HL-60 (cell line): ENCODE measurements around the gene HSPA14.

Experiments
- DNase-seq, 2 experiments: peaks; one replicate each; pipeline ENCODE4 v3.0.0-alpha.2; 2010 to 2020; ENCODE audit warnings: low read depth in 1 of 2, low spot score in 1 of 2
- H3K27ac ChIP-seq: fragments of 250-450 bp; sonication (Bioruptor Pico); replicated peaks from 2 replicates; pipeline ENCODE4 v1.5.1; 2020; ENCODE audit warnings: mild to moderate bottlenecking, moderate library complexity
- H3K27me3 ChIP-seq: fragments of 250-450 bp; sonication (Bioruptor Pico); 2 replicates; pipeline ENCODE4 v1.5.1; 2021; ENCODE audit warnings: mild to moderate bottlenecking, moderate library complexity; ENCODE audit not compliant: insufficient read depth, poor library complexity, severe bottlenecking
- H3K4me3 ChIP-seq: replicated peaks from 2 replicates; pipeline ENCODE4 v1.5.1; 2011; ENCODE audit warnings: mild to moderate bottlenecking, control low read depth, low read length; ENCODE audit not compliant: insufficient read depth
- CTCF ChIP-seq: IDR thresholded peaks from one replicate; pipeline ENCODE4 v1.5.1; 2011; ENCODE audit warnings: low read length, control low read depth, inconsistent platforms; ENCODE audit not compliant: insufficient read depth
- GABPA ChIP-seq: IDR thresholded peaks from 2 replicates; pipeline ENCODE4 v1.6.1; 2012; ENCODE audit warnings: low read depth
- POLR2AphosphoS5 ChIP-seq: IDR thresholded peaks from 2 replicates; pipeline ENCODE4 v1.6.1; 2012; ENCODE audit warnings: low read depth
- REST ChIP-seq: IDR thresholded peaks from 2 replicates; pipeline ENCODE4 v1.6.1; 2012; ENCODE audit warnings: low read depth; ENCODE audit not compliant: insufficient replicate concordance
- SPI1 ChIP-seq: IDR thresholded peaks from 2 replicates; pipeline ENCODE4 v1.6.1; 2012; ENCODE audit warnings: low read depth, mild to moderate bottlenecking, borderline replicate concordance

HSPA14 gene

GRCh38 chr10:14833106-14833505 lies 5.0 kb upstream of the HSPA14 start:
- Histone ChIP-seq H3K27ac (no peak overlapping the region), H3K27me3 (no peaks in the 10 kb centered on the region), H3K4me3 (no peak overlapping the region)
- DNase-seq = no peak
- TF ChIP-seq SPI1 (no peak), CTCF (no peak), GABPA (no peak), REST (no peak), POLR2AphosphoS5 (no peak)

- H3K27me3 ChIP-seq = no peaks in the 10 kb centered on the region
- TF ChIP-seq REST (no peak), GABPA (no peak), POLR2AphosphoS5 (no peak), CTCF (no peak), SPI1 (no peak)
- H3K27ac ChIP-seq = no peak overlapping the region
- no peak overlapping the region for H3K4me3 ChIP-seq
- no peak for DNase-seq
These were observed 1.9 kb upstream of the HSPA14 start for GRCh38 chr10:14836208-14836607.

GRCh38 chr10:14837003-14837756 lies 926 bp upstream of the HSPA14 start:
- Histone ChIP-seq H3K27ac (peak overlapping the region; percentile 74), H3K27me3 (no peaks in the 10 kb centered on the region), H3K4me3 (peak overlapping the region; percentile 65)
- no peak for DNase-seq
- no peak for TF ChIP-seq REST
- no peak for TF ChIP-seq SPI1
- TF ChIP-seq GABPA = no peak
- TF ChIP-seq POLR2AphosphoS5 = no peak
- no peak for TF ChIP-seq CTCF
